Measurements from ENCODE around the gene NTN5. TPM values are rescaled to one million over a fixed set of nuclear protein-coding genes. Genes with fewer than 3 reads are reported as not detected.

The NTN5 gene
- total RNA-seq, 1 experiment from 2014 or later: 0.55 TPM

GRCh38 chr19:48629599-48630295, 43.1 kb downstream of the NTN5 start:
- H4K91ac ChIP-seq (ENCODE audit: insufficient read length, low read depth, low read length): no peak overlapping the region
- H4K20me1 ChIP-seq (ENCODE audit: control insufficient read depth, insufficient read depth, insufficient read length): no peaks in the 10 kb centered on the region
- no peak overlapping the region for H4K8ac ChIP-seq (replicated peaks; ENCODE audit: insufficient read length, low read depth, low read length)
- peaks cover 29 to 51% of the 10 kb centered on the region in 2 experiments for H3K4me1 Mint-ChIP-seq
- H3T11ph ChIP-seq (ENCODE audit: low read length): no peak overlapping the region
- no peak overlapping the region for H2BK15ac ChIP-seq (ENCODE audit: low read depth, low read length)
- H3K18ac ChIP-seq (ENCODE audit: insufficient read length, low read depth, low read length): peak overlapping the region; percentile 71
- H3K27ac ChIP-seq (ENCODE audit: insufficient read length, low read depth, low read length): no peak overlapping the region
- H2BK5ac ChIP-seq (ENCODE audit: insufficient read length, low read length): no peak overlapping the region
- H3K9ac ChIP-seq (ENCODE audit: extremely low read depth, insufficient read length, low read length): no peak overlapping the region
- peaks cover 4% of the 10 kb centered on the region; the same call in 1 of the 2 replicates for H3K79me2 ChIP-seq (ENCODE audit: insufficient read depth, low read length)
- H3K79me1 ChIP-seq (ENCODE audit: insufficient read depth, low read depth, low read length, poor library complexity, severe bottlenecking): no peaks in the 10 kb centered on the region
- peaks cover 5 to 28% (median 19%) of the 10 kb centered on the region in 3 experiments for H3K36me3 Mint-ChIP-seq (ENCODE audit: insufficient read depth in 1 of 3, low read depth in 3 of 3)
- TF ChIP-seq CTCF (conservative IDR thresholded peaks at IDR 0.05): no peak
- H3K14ac ChIP-seq (ENCODE audit: insufficient read depth, low read length): no peak overlapping the region
- no peak overlapping the region for H2AFZ ChIP-seq (ENCODE audit: low read length)
- H3K27ac Mint-ChIP-seq: peak overlapping the region; percentile 99
- H3K56ac ChIP-seq (ENCODE audit: insufficient read length, low read depth, low read length): no peak overlapping the region
- peak; percentile 99 for DNase-seq
- peaks cover 7% of the 10 kb centered on the region; the same call in 1 of the 2 replicates for H3K4me1 ChIP-seq (ENCODE audit: insufficient read depth, low read length)
- no peak overlapping the region for H2BK20ac ChIP-seq (ENCODE audit: low read depth, low read length, poor library complexity, severe bottlenecking)
- H3K27me3 ChIP-seq (ENCODE audit: insufficient read depth, low read length): no peaks in the 10 kb centered on the region
- H3K23me2 ChIP-seq (ENCODE audit: insufficient read length, low read depth, low read length, poor library complexity, severe bottlenecking): peaks cover 14% of the 10 kb centered on the region
- H4K5ac ChIP-seq (ENCODE audit: insufficient read length, low read depth, low read length): no peak overlapping the region
- no peak overlapping the region for H3K4ac ChIP-seq (ENCODE audit: low read depth, low read length)
- H3K9me3 Mint-ChIP-seq: no peaks in the 10 kb centered on the region; a peak in 1 of 5 replicates
- peak overlapping the region; percentile 58 for H3K4me2 ChIP-seq (ENCODE audit: insufficient read depth, insufficient read length, low read length)
- no peaks in the 10 kb centered on the region for H3K9me3 ChIP-seq (ENCODE audit: control insufficient read depth, low read depth, low read length)
- no peak overlapping the region for H3K23ac ChIP-seq (ENCODE audit: insufficient read length, low read depth, low read length)
- peak overlapping the region; percentile 64 to 82 for H3K4me3 Mint-ChIP-seq
- no peaks in the 10 kb centered on the region for H3K27me3 Mint-ChIP-seq (ENCODE audit: low read depth)
- H2AK5ac ChIP-seq (ENCODE audit: insufficient read length, low read length): no peak overlapping the region
- no CpG with 5 or more reads among the region's 48 CpGs for WGBS (ENCODE audit: extremely low coverage, insufficient read length, low lambda C conversion rate)
- no peak overlapping the region for H2BK12ac ChIP-seq (ENCODE audit: insufficient read length, low read depth, low read length)
- no peak overlapping the region for H2BK120ac ChIP-seq (ENCODE audit: low read depth, low read length, poor library complexity, severe bottlenecking)
